Endothelial cell of umbilical vein (primary cell): ENCODE results near the gene MTREX. TPM values are rescaled to one million over a fixed set of nuclear protein-coding genes. Genes with fewer than 3 reads are reported as not detected.

Experiments used
- BruUV-seq: library from RNA; stranded (reverse); fragments of 400-500 nt; replicated peaks from 2 replicates; lab custom pipeline; 2021; lab: Mats Ljungman, UMichigan
- CTCF ChIA-PET: fragments of 300-600, 350-600 bp; sonication (Branson Sonifier 250); formaldehyde crosslinking; loops from one replicate; lab custom pipeline; 2021; ENCODE audit warnings: antibody characterized with exemption, inconsistent platforms; lab: Charles Lee
- POLR2A ChIA-PET: fragments of 300-600, 350-600 bp; sonication (Branson Sonifier 250); formaldehyde crosslinking; loops from one replicate; lab custom pipeline; 2021; ENCODE audit warnings: antibody characterized with exemption, inconsistent platforms; lab: Charles Lee
- DNase-seq: peaks from one replicate; pipeline ENCODE4 v3.0.0-alpha.2; 2011; ENCODE audit warnings: low read depth, low spot score
- FAIRE-seq: peaks from 2 replicates; lab custom pipeline; 2011; peaks lifted over from hg19 to GRCh38; lab: Jason Lieb, UNC
- H2AFZ ChIP-seq: 2 replicates; pipeline ENCODE4 v1.6.0; 2012; ENCODE audit warnings: low read depth, low read length, control low read depth, inconsistent platforms
- H3K27ac ChIP-seq: 2 replicates; pipeline ENCODE4 v1.5.1; 2011; ENCODE audit warnings: low read depth, mild to moderate bottlenecking, control low read depth, low read length, moderate library complexity; ENCODE audit not compliant: insufficient read depth
- H3K27me3 ChIP-seq, 2 experiments: 2 replicates each; pipeline versions ENCODE4 v1.6.0 to v1.6.1; 2011; ENCODE audit warnings: low read length in 2 of 2, mixed read lengths in 1 of 2; ENCODE audit not compliant: control insufficient read depth in 2 of 2, insufficient read depth in 2 of 2
- H3K36me3 ChIP-seq, 2 experiments: 2 replicates in 1 of 2; 3 replicates in 1 of 2; pipeline ENCODE4 v1.5.1; 2011; ENCODE audit warnings: low read length in 2 of 2, mild to moderate bottlenecking in 1 of 2, moderate library complexity in 1 of 2; ENCODE audit not compliant: control insufficient read depth in 2 of 2, insufficient read depth in 2 of 2; ENCODE audit errors: extremely low read depth in 1 of 2
- H3K4me1 ChIP-seq: 3 replicates; pipeline ENCODE4 v1.5.1; 2011; ENCODE audit warnings: mild to moderate bottlenecking, low read length; ENCODE audit not compliant: control insufficient read depth, insufficient read depth; ENCODE audit errors: extremely low read depth
- H3K4me2 ChIP-seq: 2 replicates; pipeline ENCODE4 v1.6.1; 2011; ENCODE audit warnings: low read length, control low read depth, mixed read lengths; ENCODE audit not compliant: insufficient read depth
- H3K4me3 ChIP-seq, 3 experiments: fragments of 200-600 bp in 1 of 3; sonication (generic), shearing (Covaris generic) in 1 of 3; replicated peaks in 1 of 3; 2 replicates each; pipeline ENCODE4 v1.5.1; 2011 to 2016; ENCODE audit warnings: control low read depth in 3 of 3, low read length in 3 of 3, mild to moderate bottlenecking in 2 of 3, inconsistent platforms in 1 of 3, low read depth in 1 of 3, moderate library complexity in 1 of 3; ENCODE audit not compliant: insufficient read depth in 1 of 3
- H3K79me2 ChIP-seq: 2 replicates; pipeline ENCODE4 v1.6.0; 2012; ENCODE audit warnings: low read length, inconsistent platforms; ENCODE audit not compliant: control insufficient read depth, insufficient read depth
- H3K9ac ChIP-seq: replicated peaks from 2 replicates; pipeline ENCODE3; 2011; ENCODE audit warnings: low read length, control low read depth; ENCODE audit not compliant: insufficient read depth; ENCODE audit errors: extremely low read depth
- H3K9me1 ChIP-seq: replicated peaks from 3 replicates; pipeline ENCODE4 v1.6.0; 2011; ENCODE audit warnings: mild to moderate bottlenecking, low read length; ENCODE audit not compliant: control insufficient read depth, insufficient read depth; ENCODE audit errors: extremely low read depth
- H3K9me3 ChIP-seq: replicated peaks from 2 replicates; pipeline ENCODE4 v1.5.1; 2012; ENCODE audit warnings: low read length, inconsistent platforms; ENCODE audit not compliant: control insufficient read depth, insufficient read depth
- H4K20me1 ChIP-seq: replicated peaks from 2 replicates; pipeline ENCODE3; 2011; ENCODE audit warnings: mild to moderate bottlenecking, low read length; ENCODE audit not compliant: control insufficient read depth, insufficient read depth; ENCODE audit errors: extremely low read depth
- CTCF ChIP-seq, 2 donors: IDR thresholded peaks; 1 replicate in 1 of 2; 2 replicates in 1 of 2; pipeline ENCODE4 v1.5.1; 2011; ENCODE audit warnings: low read length in 2 of 2, mild to moderate bottlenecking in 2 of 2, moderate library complexity in 2 of 2, control low read depth in 1 of 2, inconsistent platforms in 1 of 2, low read depth in 1 of 2; ENCODE audit not compliant: insufficient read depth in 1 of 2; ENCODE audit errors: extremely low read depth in 1 of 2
- EZH2 ChIP-seq: IDR thresholded peaks from 2 replicates; pipeline ENCODE4 v1.6.1; 2012; ENCODE audit warnings: borderline replicate concordance, low read depth, mild to moderate bottlenecking, moderate library complexity, low read length, inconsistent platforms; ENCODE audit not compliant: severe bottlenecking
- FOS ChIP-seq: IDR thresholded peaks from 2 replicates; pipeline ENCODE4 v1.6.1; 2011; ENCODE audit warnings: mild to moderate bottlenecking, low read length, moderate library complexity, borderline replicate concordance; ENCODE audit not compliant: insufficient read depth
- GATA2 ChIP-seq: IDR thresholded peaks from 2 replicates; pipeline ENCODE4 v1.7.0; 2011; ENCODE audit warnings: low read depth, mild to moderate bottlenecking, moderate library complexity, mixed read lengths, low read length; ENCODE audit not compliant: insufficient read length, insufficient read depth
- JUN ChIP-seq: IDR thresholded peaks from 2 replicates; pipeline ENCODE4 v1.6.1; 2011; ENCODE audit warnings: borderline replicate concordance, low read depth; ENCODE audit not compliant: insufficient read length, insufficient read depth
- MAX ChIP-seq: IDR thresholded peaks from 2 replicates; pipeline ENCODE4 v1.6.1; 2011; ENCODE audit not compliant: insufficient read depth, insufficient read length
- MYC ChIP-seq: IDR thresholded peaks from one replicate; pipeline ENCODE4 v1.6.1; 2011; ENCODE audit warnings: mild to moderate bottlenecking, low read depth, low read length
- POLR2A ChIP-seq: IDR thresholded peaks from 2 replicates; pipeline ENCODE4 v1.6.1; 2012; ENCODE audit warnings: low read depth, mild to moderate bottlenecking, control low read depth, low read length
- POLR2AphosphoS5 ChIP-seq: IDR thresholded peaks from 2 replicates; pipeline ENCODE4 v1.6.1; 2012; ENCODE audit warnings: low read depth, mild to moderate bottlenecking, control low read depth, low read length, moderate library complexity; ENCODE audit not compliant: insufficient read depth
- dilution Hi-C: fragments of 300-500 bp; cut with MboI; formaldehyde crosslinking; loops from one replicate; pipeline ENCODE4 v1.15.0; 2019; ENCODE audit warnings: low sequenced_read_pairs; ENCODE audit not compliant: extremely low pct_ligation_motif_present
- intact Hi-C: fragments of 100-400 bp; cut with micrococcal nuclease; formaldehyde crosslinking; loops from one replicate; pipeline ENCODE4 v1.10.0; 2022
- polyA plus RNA-seq, 4 experiments: library from polyadenylated mRNA; depleted of rRNA in 3 of 4; stranded (reverse) in 3 of 4; unstranded in 1 of 4; fragments of >200 nt; gene quantifications; 2 replicates each; pipeline versions ENCODE4 v1.2.1 to v1.2.3, GENCODE V29; 2011 to 2012; ENCODE audit warnings: missing spikeins in 1 of 4
- total RNA-seq: library from RNA; stranded (reverse); gene quantifications from 2 replicates; pipeline ENCODE4 v1.2.3, GENCODE V29; 2021

The MTREX gene
- total and polyA plus RNA-seq, 2 donors (not counting 3 experiments of a cell fraction or from before 2014, with no cell fraction given), result 9.8 to 76.3 TPM

- Histone ChIP-seq H3K36me3 (peaks cover 18 to 30% of the 10 kb centered on the region in 2 experiments), H4K20me1 (no peaks in the 10 kb centered on the region), H2AFZ (no peak overlapping the region), H3K9me1 (no peaks in the 10 kb centered on the region), H3K4me2 (no peak overlapping the region), H3K79me2 (no peaks in the 10 kb centered on the region), H3K27ac (no peak overlapping the region), H3K27me3 (no peaks in the 10 kb centered on the region), H3K9me3 (no peaks in the 10 kb centered on the region), H3K4me3 (no peak overlapping the region), H3K9ac (no peak overlapping the region), H3K4me1 (no peaks in the 10 kb centered on the region)
- CTCF ChIA-PET, result no interaction called here
- intact Hi-C loops (loop anchor here (2.0 kb wide), 1 partner anchor 106 kb away; the partner anchor contains the start of gene CDC20B), dilution Hi-C loops (no loop called here)
- POLR2A ChIA-PET, result no interaction called here
- DNase-seq, result no peak
- no peak for FAIRE-seq
- no TSS peak for BruUV-seq
- TF ChIP-seq MYC, result no peak
- TF ChIP-seq GATA2, result no peak
- no peak for TF ChIP-seq CTCF (IDR thresholded peaks at IDR 0.05; ENCODE audit: extremely low read depth in 1 of 2, insufficient read depth in 1 of 2, low read depth in 1 of 2, low read length in 2 of 2)
- TF ChIP-seq JUN, result no peak
- TF ChIP-seq POLR2A, result no peak
- TF ChIP-seq POLR2AphosphoS5, result no peak
- no peak for TF ChIP-seq MAX
- no peak for TF ChIP-seq EZH2
- no peak for TF ChIP-seq FOS
Measured at GRCh38 chr5:55278778-55279177, 29.0 kb upstream of the MTREX start.
